ENCODE data around the gene MGAT4A. TPM values are rescaled to one million over a fixed set of nuclear protein-coding genes. Genes with fewer than 3 reads are reported as not detected.

MGAT4A gene
- total and polyA plus RNA-seq, 2 of the 13 experiments (the other 11 are each of a cell fraction or from before 2014, with no cell fraction given) = 47.2 to 90.9 TPM

DNA sequence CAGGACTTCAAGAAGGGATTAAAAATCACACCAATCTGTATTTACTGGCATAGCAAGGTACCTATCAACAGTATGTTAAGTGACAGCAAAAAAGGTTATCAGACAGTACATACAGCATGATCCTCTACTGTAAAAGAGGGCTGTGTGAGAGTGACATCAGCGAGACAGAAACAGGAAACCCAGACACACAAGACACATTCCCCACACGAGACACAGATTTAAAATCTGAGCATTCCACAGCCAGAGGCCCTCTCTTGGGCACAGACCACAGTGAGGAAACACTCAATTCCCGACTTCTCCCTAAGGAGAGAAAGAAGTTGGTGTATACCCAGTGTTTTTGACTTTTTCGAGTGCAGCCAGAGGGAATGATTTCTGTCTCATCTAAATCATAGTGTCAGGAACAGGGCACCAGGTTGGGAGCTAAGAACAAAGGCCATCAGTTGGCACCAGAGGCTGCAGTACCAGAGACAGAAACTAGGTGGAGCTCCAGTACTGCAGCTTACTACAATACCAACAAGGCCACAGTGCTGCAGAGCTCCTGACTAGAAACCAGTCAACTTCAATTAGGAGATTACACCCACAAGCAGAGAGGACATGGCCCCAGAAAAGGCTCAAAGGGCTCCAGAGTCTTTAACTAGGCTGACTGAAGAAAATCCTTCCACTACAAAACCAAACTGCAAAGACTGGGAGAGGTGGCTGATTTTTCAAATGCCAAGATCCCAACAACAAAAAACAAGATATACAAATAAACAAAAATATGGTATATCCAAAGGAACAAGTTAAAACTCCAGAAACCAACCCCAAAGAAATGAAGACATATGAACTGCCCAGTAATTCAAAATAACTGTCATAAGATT lies 81.6 kb downstream of the MGAT4A start (continued):
- TF ChIP-seq, protein P1, sequence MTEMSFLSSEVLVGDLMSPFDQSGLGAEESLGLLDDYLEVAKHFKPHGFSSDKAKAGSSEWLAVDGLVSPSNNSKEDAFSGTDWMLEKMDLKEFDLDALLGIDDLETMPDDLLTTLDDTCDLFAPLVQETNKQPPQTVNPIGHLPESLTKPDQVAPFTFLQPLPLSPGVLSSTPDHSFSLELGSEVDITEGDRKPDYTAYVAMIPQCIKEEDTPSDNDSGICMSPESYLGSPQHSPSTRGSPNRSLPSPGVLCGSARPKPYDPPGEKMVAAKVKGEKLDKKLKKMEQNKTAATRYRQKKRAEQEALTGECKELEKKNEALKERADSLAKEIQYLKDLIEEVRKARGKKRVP (CRISPR knock-in tag; IDR thresholded peaks at IDR 0.05) = 0 out of 4 replicates have a peak, but pooled peaks of 1 of the 2 experiments have one; percentile 26
- TF ChIP-seq ESRRA (CRISPR knock-in tag; IDR thresholded peaks at IDR 0.05; ENCODE audit: low read depth) = no peak
- TF ChIP-seq, protein P2, sequence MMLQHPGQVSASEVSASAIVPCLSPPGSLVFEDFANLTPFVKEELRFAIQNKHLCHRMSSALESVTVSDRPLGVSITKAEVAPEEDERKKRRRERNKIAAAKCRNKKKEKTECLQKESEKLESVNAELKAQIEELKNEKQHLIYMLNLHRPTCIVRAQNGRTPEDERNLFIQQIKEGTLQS (CRISPR knock-in tag; IDR thresholded peaks at IDR 0.05) = no peak
- TF ChIP-seq ZBTB1 (CRISPR knock-in tag; IDR thresholded peaks at IDR 0.05; ENCODE audit: borderline replicate concordance) = no peak
- no peak for TF ChIP-seq NFIC (IDR thresholded peaks at IDR 0.05; ENCODE audit: low read length)
- TF ChIP-seq ZNF761 (CRISPR knock-in tag; conservative IDR thresholded peaks at IDR 0.05) = no peak
- TF ChIP-seq ZFP36L2 (CRISPR knock-in tag; IDR thresholded peaks at IDR 0.05) = no peak
- TF ChIP-seq, protein P3, sequence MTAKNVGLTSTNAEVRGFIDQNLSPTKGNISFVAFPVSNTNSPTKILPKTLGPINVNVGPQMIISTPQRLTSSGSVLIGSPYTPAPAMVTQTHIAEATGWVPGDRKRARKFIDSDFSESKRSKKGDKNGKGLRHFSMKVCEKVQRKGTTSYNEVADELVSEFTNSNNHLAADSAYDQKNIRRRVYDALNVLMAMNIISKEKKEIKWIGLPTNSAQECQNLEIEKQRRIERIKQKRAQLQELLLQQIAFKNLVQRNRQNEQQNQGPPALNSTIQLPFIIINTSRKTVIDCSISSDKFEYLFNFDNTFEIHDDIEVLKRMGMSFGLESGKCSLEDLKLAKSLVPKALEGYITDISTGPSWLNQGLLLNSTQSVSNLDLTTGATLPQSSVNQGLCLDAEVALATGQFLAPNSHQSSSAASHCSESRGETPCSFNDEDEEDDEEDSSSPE (CRISPR knock-in tag; IDR thresholded peaks at IDR 0.05) = no peak
- TF ChIP-seq ZNF746 (CRISPR knock-in tag; IDR thresholded peaks at IDR 0.05) = no peak
- no peak for TF ChIP-seq ZNF780A (CRISPR knock-in tag; IDR thresholded peaks at IDR 0.05)
- TF ChIP-seq, protein P4, sequence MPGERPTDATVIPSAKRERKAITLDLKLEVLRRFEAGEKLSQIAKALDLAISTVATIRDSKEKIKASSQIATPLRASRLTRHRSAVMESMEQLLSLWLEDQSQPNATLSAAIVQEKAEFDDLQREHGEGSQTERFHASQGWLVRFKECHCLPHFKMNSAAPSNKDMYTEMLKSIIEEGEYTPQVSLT (CRISPR knock-in tag; IDR thresholded peaks at IDR 0.05; ENCODE audit: borderline replicate concordance, low read depth) = no peak
- no peak for TF ChIP-seq ZFP62 (CRISPR knock-in tag; IDR thresholded peaks at IDR 0.05)
- no peak for TF ChIP-seq KDM6A (CRISPR knock-in tag; IDR thresholded peaks at IDR 0.05; ENCODE audit: low read depth)
- no peak for TF ChIP-seq AHR (CRISPR knock-in tag; IDR thresholded peaks at IDR 0.05)
- no peak for TF ChIP-seq ZNF749 (CRISPR knock-in tag; IDR thresholded peaks at IDR 0.05; ENCODE audit: borderline replicate concordance)
- TF ChIP-seq, protein P5, sequence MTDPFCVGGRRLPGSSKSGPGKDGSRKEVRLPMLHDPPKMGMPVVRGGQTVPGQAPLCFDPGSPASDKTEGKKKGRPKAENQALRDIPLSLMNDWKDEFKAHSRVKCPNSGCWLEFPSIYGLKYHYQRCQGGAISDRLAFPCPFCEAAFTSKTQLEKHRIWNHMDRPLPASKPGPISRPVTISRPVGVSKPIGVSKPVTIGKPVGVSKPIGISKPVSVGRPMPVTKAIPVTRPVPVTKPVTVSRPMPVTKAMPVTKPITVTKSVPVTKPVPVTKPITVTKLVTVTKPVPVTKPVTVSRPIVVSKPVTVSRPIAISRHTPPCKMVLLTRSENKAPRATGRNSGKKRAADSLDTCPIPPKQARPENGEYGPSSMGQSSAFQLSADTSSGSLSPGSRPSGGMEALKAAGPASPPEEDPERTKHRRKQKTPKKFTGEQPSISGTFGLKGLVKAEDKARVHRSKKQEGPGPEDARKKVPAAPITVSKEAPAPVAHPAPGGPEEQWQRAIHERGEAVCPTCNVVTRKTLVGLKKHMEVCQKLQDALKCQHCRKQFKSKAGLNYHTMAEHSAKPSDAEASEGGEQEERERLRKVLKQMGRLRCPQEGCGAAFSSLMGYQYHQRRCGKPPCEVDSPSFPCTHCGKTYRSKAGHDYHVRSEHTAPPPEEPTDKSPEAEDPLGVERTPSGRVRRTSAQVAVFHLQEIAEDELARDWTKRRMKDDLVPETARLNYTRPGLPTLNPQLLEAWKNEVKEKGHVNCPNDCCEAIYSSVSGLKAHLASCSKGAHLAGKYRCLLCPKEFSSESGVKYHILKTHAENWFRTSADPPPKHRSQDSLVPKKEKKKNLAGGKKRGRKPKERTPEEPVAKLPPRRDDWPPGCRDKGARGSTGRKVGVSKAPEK (CRISPR knock-in tag; IDR thresholded peaks at IDR 0.05; ENCODE audit: borderline replicate concordance) = no peak
- TF ChIP-seq ZNF547 (CRISPR knock-in tag; IDR thresholded peaks at IDR 0.05) = no peak
- TF ChIP-seq ZNF724P (CRISPR knock-in tag; IDR thresholded peaks at IDR 0.05; ENCODE audit: borderline replicate concordance) = no peak
- TF ChIP-seq, protein P6, sequence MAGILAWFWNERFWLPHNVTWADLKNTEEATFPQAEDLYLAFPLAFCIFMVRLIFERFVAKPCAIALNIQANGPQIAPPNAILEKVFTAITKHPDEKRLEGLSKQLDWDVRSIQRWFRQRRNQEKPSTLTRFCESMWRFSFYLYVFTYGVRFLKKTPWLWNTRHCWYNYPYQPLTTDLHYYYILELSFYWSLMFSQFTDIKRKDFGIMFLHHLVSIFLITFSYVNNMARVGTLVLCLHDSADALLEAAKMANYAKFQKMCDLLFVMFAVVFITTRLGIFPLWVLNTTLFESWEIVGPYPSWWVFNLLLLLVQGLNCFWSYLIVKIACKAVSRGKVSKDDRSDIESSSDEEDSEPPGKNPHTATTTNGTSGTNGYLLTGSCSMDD (CRISPR knock-in tag; IDR thresholded peaks at IDR 0.05) = no peak
- TF ChIP-seq, protein P7, sequence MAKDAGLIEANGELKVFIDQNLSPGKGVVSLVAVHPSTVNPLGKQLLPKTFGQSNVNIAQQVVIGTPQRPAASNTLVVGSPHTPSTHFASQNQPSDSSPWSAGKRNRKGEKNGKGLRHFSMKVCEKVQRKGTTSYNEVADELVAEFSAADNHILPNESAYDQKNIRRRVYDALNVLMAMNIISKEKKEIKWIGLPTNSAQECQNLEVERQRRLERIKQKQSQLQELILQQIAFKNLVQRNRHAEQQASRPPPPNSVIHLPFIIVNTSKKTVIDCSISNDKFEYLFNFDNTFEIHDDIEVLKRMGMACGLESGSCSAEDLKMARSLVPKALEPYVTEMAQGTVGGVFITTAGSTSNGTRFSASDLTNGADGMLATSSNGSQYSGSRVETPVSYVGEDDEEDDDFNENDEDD (CRISPR knock-in tag; IDR thresholded peaks at IDR 0.05; ENCODE audit: borderline replicate concordance) = no peak
